Measurements from ENCODE around the gene TTBK1.

Gene TTBK1

DNA sequence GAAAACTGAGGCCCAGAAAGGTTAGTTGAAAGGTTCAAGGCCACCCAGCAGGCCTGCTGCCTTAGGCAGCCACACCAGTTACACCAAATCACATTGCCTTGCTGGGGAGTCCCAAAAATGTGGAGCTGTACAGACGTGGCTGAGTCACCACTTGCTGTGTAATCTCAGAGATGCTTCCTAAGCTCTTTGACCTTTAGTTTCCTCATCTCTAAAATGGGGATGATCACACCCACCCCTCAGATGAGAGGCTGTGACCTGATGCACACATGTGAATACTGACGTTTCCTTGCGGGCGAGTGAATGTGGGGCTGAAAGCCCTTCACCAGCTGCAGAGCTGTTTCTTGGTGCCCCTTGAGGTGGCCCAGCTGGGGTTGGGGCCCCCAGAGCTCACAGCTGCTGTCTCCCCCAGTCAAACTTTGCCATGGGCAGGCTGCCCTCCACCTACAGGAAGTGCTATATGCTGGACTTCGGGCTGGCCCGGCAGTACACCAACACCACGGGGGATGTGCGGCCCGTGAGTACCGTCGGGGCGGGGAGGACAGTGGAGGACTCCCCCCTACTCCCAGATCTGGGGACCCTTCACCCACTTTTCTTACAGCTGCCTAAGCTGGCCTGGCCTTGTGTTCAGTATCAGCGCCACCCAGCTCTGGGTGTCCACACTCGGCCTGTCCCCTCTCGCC is 11.0 kb downstream of the TTBK1 start:
- no peak for DNase-seq (ENCODE audit: low read depth in 2 of 3, low spot score in 1 of 3)

DNA sequence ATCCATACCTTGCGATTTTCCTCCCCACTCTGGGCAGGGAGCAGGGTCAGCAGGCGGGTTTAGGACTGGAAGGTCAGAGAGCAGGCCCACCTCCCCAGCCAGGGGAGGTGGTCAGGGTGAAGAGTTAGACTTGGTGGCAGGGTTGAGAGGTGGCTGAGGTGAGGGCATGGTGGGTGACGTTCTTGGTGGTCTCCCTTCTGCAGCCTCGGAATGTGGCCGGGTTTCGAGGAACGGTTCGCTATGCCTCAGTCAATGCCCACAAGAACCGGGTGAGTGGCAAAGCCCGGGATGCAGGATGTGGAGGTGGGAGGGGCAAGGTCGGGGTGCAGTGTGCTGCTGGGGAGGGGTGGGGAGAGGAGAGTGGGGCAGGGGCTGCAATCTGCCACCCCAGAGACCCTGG is 11.6 kb downstream of the TTBK1 start:
- no peak for DNase-seq (ENCODE audit: low read depth in 2 of 3, low spot score in 1 of 3)

DNA sequence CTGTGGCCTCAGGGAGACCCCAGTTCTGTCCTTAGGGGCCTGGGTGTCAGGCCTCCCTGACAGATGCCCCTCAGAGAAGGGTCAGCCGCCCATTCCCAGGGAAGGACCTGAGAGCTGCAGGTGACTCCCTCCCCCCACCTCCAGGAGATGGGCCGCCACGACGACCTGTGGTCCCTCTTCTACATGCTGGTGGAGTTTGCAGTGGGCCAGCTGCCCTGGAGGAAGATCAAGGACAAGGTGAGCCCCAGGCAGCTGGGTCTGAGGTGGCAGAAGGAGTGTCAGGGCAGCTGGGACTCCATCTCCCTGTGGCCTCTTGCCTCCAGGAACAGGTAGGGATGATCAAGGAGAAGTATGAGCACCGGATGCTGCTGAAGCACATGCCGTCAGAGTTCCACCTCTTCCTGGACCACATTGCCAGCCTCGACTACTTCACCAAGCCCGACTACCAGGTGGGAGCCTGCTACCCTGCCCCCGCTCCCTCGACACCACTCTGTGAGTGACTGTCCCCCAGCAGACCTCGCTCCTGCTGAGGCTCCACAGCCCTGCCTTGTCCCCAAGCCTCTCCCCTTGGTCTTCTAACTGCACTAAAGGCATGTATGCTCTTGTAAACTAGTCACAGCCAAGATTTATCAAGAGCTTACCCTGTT is 12.2 kb downstream of the TTBK1 start:
- no peak for DNase-seq (ENCODE audit: low read depth in 2 of 3, low spot score in 1 of 3)

DNA sequence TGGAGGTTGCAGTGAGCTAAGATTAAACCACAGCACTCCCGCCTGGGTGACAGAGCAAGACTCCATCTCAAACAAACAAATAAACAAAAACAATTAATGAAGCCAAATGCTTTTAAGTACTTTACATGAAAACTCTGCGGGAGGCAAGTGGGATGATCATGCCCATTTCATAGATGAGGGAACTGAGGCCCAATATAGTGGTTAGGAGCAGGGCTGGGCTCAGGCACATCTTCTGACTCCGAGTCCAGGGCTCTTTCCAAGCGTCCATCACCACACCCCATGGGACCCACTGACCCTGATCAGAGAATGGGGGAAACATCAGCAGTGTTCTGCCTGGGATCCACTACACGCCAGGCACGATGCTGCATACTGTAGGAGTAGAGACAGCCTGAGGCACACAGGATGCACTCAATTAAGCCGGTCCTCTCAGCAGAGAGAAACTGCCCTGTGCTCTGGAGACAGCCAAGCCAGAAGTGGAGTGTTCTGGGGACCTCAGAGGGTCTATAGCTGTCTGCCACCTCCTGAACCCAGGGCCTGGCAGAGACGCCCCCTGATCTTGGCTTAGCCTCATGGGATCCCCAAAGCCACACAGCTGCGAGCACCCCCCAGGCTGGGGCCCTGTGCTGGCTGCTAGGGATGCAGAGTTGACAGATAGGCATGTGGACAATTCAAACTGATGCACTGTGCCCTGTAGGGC is 13.5 kb downstream of the TTBK1 start:
- no peak for DNase-seq (ENCODE audit: low read depth in 2 of 3, low spot score in 1 of 3)

DNA sequence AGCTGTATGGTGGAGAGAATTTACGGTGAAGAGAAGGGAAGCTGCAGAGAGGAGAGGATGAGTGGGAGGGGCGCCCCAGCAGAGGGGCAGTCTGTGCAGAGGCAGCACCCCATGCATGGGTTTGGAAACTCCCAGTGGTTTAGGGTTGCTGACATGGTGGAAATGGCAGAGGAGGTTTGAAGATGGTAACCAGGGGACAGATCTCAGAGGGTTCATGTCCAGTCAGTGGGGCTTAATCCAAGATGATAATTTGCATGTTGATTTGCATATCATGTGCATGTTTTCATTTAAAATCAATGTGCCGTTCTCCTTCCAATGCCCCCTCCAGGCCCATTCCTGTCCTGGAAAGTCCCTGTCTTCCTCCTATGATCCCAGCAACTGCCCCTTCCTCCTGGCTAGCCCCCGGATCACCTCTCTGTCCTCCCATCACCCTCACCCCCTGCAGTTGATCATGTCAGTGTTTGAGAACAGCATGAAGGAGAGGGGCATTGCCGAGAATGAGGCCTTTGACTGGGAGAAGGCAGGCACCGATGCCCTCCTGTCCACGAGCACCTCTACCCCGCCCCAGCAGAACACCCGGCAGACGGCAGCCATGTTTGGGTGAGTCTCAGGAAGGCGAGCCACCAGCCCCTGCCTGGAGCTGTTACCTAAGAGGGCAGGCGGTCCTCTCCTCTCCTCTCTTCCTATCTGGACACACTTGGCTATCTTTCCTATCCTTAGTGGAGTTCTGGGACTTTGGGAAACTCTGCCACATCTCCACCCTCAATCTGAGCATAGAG is 14.3 kb downstream of the TTBK1 start:
- DNase-seq (ENCODE audit: low read depth in 2 of 3, low spot score in 1 of 3): no peak

DNA sequence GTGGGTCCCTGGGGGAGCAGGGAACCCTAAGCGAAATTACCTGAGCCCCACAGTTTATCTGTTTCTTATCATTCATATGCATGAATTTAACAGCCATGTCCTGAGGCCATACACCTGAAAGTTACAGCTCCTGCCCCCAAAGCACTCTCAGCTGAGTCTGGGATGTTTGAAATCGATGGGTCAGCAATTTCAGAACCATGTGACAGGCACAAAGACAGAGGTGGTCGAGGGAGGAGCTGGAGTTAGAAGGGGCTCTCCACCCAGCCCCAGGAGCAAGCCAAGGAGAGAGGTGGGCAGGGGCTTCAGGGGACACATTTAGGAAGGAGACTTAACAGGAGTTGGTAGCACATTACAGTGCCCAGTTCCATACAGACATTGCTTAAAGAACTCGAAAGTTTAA is 14.9 kb downstream of the TTBK1 start:
- no peak for DNase-seq (ENCODE audit: low read depth in 2 of 3, low spot score in 1 of 3)

DNA sequence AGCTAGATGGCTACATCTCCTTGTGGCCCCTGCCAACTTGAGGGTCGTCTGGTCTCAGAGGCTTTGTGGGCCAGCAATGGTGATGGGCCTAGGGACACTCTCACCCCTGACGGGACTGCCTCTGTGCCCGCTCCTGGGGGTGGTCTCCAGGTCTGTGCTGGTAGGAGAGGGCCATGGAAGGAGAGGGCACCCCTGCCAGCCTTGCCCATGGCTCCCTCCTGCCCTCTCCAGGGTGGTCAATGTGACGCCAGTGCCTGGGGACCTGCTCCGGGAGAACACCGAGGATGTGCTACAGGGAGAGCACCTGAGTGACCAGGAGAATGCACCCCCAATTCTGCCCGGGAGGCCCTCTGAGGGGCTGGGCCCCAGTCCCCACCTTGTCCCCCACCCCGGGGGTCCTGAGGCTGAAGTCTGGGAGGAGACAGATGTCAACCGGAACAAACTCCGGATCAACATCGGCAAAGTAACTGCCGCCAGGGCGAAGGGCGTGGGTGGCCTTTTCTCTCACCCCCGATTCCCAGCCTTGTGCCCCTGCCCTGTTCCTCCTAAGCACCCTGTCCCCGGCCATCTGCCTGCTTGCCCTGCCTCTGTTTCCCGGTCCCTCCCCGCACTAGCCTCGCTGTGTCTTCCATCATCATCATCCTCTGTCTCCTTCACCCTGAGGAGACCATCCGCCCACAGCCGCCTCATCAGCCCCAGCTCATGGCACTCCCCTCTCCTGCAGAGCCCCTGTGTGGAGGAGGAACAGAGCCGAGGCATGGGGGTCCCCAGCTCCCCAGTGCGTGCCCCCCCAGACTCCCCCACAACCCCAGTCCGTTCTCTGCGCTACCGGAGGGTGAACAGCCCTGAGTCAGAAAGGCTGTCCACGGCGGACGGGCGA is 15.8 kb downstream of the TTBK1 start:
- DNase-seq (ENCODE audit: low read depth in 2 of 3, low spot score in 1 of 3): no peak

DNA sequence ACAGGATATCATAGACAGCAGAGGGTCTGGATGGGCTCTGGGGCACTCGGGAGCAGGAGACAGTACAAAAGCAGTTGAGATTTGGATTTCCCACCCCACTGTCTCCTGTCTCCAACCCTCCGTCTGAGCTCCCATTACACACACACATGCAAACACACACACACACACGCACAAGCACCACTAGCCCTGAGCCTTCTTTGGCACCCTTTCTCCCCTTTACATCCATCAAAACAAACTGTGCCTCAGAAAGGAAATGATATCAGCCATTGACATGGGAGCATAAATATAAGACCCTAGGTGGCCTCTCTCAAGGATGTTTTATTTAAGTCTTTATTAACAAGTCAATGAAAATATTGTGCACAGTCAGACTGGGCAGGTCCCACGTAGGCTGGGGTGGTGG is 17.5 kb downstream of the TTBK1 start:
- DNase-seq (ENCODE audit: low read depth in 2 of 3, low spot score in 1 of 3): no peak

DNA sequence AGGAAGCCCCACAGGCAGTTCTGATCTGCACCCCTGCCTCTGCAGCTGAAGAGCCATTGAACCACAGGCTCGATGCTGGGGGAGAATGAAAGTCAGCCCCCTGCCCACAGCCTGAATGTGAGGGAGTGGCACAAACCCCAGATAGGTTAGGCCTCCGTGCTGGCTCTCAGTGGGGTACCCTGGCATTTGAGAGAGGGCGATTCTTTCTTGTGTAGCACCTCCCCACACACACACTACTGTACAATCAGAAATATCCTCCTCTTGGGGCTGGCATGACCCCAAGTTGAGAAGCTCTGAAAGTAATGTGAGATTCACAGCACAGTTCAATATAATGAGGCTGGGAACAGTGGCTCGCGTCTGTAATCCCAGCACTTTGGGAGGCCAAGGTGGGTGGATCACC is 17.9 kb downstream of the TTBK1 start:
- DNase-seq (ENCODE audit: low read depth in 2 of 3, low spot score in 1 of 3): no peak

DNA sequence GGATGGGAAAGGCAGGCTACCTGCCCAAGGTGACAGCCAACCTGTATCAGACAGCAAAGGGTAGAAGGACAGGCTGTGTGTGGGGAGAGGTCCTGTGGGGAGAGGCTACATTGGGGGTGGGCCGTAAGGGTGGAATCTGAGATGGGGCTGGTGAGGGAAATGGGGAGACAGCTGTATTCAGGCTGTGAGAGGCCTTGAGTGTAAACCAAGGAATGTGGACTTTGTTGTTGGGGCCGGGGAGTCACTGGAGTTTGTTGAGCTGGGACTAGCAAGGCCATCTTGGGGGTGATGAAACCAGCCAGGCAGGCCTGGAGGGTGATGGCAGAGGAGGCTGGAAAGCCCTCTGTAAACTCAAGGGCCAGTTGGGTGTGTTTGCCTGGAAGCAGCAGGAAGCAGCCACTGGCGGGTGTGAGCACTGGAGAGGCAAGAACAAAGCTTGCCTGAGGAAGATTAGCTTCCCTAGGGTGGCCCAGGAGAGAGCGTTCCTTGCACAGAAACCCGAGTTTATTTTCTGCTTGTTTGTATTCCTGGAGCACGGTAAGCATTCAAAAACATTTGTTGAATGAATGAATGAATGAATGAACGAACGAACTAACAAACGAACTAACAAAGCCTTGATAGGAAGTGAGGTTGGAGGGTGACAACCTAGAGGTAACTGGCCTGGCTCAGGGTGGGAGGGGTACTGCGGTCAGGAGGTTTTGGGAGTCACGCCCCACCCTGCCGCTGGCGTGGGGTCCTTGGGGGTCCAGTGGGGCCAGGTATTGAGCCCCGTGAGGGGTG is 18.9 kb downstream of the TTBK1 start:
- no peak for DNase-seq (ENCODE audit: low read depth in 2 of 3, low spot score in 1 of 3)

DNA sequence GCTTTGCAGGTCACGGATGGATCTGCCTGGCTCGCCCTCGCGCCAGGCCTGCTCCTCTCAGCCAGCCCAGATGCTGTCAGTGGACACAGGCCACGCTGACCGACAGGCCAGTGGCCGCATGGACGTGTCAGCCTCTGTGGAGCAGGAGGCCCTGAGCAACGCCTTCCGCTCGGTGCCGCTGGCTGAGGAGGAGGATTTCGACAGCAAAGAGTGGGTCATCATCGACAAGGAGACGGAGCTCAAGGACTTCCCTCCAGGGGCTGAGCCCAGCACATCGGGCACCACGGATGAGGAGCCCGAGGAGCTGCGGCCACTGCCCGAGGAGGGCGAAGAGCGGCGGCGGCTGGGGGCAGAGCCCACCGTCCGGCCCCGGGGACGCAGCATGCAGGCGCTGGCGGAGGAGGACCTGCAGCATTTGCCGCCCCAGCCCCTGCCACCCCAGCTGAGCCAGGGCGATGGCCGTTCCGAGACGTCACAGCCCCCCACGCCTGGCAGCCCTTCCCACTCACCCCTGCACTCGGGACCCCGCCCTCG is 19.6 kb downstream of the TTBK1 start:
- no peak for DNase-seq (ENCODE audit: low read depth in 2 of 3, low spot score in 1 of 3)

DNA sequence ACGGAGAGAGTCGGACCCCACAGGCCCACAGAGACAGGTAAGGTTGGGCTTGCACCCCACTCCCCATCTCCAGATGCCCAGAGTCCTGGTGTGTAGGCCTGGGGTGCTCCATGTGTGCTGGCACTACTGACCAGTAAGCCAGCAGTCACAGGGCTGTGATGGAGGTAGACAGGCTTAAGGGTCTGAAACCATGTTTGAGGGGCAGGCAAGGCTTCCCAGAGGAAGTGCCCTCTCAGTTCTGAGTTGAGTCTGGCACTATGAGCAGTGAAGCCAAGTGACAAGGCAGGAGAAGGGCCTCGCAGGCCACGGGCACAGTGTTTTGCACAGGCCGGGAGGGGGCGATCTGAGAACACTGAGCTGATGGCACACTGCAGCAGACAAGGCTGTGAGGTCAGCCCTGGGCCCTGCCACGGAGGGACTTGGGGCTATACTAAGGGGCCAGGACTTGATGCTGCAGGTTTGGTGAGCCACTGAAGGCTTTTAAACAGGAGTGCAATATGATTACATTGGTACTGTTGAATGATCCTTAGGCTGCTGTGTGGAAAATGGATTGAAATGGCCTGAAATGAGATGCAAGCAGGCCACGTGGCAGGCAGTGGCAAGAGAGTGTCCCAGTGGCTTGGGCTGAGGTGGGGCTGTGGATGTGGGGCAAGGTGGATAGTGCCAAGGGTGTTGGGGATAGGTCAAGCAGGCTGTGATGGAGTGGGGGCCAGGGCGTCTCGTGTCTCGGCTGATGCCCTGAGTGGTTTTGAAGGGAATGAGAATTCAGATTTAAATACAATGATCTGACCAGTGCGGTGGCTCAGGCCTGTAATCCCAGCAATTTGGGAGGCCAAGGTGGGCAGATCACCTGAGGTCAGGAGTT is 20.3 kb downstream of the TTBK1 start:
- DNase-seq (ENCODE audit: low read depth in 2 of 3, low spot score in 1 of 3): peak; percentile 61 to 71 (median 69)

DNA sequence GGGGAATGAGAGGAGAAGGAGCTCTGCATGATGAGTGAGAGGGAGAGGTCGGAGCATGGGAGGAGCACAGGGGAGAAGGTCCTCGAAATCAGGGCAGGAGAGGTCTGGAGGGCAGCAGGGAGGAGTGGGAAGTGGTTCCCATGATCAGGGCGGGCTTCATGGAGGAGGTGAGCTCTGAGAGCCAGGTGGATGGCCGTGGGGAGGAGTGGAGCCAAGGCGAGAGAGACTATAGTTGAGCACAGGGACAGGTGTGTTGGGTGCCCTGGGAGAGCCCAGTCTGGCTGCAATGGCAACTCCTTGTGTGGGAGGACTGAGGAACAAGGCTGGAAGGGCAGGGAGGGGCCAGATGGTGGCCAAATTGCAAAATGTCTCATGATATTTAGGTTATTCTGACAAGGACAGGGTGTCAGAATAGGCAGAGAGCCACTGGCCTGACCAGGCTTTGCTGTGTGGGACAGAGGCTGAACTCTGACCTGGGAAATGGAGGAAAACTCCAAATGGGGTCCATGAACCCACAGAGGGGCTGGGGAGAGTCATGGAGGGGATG is 21.4 kb downstream of the TTBK1 start:
- DNase-seq (ENCODE audit: low read depth in 2 of 3, low spot score in 1 of 3): no peak

DNA sequence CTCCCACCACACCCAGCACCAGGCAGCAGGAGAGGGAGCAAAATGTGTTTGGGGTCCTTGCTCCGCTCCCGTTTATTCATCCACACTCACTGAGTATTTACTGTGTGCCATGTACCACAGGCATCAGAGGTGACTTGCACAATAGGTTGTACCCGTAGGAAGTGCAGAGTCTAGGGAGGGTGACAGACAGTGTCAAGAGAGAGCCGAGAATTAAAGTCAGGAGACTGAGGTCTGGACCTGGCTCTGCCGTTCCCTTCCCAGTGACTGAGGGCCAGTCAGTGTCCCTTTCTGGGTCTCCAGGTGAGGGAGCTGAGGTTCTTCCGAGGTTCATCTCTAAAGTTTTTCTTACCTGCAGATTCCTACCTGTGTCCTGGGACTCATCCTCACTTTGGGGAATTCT is 22.3 kb downstream of the TTBK1 start:
- no peak for DNase-seq (ENCODE audit: low read depth in 2 of 3, low spot score in 1 of 3)

DNA sequence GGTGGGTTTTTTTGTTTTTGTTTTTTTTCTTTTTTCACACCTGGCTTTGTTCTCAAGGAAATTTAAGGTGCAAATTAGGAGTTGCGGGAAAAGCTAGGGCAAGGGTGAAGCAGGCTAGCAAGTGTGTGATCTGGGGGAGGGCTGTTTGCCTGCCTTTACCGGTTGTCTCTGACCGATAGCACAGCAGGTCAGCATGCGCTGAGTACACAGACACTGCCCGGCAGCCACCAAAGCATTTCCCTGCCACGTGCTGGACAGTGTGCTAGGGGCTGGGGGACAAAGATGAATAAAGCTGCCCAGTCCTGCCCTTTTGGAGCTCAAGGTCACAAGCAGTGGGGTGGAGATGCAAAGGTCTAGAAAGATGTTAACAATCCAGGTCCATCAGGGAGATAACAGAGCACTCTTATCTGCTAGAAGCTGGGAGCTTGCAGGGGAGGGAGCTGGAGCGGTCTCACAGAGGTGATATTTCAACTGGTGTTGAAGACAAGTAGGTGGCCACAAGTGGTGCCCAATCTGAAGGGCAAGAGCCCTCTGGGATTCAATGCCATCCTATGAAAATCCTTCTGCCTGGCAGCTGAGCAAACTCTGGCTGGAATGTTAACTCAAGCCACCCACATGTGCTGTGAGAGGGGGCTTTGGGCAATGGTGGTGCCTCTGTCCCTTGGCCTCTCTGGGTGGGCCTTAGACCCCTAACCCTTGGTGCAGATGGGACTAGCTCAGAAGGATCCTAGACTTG is 24.5 kb downstream of the TTBK1 start:
- DNase-seq (ENCODE audit: low read depth in 2 of 3, low spot score in 1 of 3): no peak

DNA sequence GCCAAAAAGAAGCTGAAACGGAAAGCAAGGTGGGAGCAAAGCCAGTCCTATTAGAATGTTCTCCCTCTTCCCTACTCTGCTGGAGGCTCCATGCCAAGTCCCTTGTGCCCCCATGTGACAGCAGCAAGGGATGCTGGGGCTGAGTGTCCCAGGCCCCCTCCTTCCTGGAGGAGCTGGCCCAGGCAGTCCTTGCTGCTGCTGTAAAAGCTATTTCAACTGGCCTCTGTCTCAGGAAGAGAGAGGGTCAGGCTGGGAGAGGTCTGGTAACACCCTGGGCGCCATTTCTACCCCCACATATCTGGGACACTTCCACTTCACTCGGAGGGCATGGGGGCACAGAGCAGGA is 25.0 kb downstream of the TTBK1 start:
- no peak for DNase-seq (ENCODE audit: low read depth in 2 of 3, low spot score in 1 of 3)

DNA sequence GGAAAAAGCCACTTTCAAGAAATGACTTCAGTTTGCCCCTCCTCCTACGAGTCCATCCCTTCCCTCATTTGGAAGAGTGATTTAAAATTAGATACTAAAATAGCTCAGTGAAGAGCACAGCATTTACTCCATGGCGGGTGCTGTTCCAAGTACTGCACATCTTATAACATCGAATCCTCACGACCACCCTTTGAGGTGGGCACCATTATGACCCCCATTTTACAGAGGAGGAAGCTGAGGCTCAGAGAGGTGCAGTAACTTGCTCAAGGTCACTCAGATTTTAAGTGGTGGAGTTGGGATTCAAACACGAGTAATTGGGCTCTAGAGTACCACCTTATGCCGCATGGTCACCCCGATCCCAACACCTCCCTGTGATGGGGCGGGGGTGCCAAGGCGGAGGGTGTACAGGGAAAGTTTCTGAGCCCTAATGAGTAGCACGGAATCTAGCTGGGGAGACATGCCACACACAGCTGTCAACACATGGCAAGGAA is 25.5 kb downstream of the TTBK1 start:
- no peak for DNase-seq (ENCODE audit: low read depth in 2 of 3, low spot score in 1 of 3)

All from stimulated activated CD4-positive, alpha-beta T cell treated with anti-CD3 and anti-CD28 coated beads, Interleukin-12 subunit alpha, Interleukin-12 subunit beta, amount 100 ng/mL, for 48 hours (primary cell).